A549 (cell line): ENCODE data around the gene SMIM10L2A.

Source experiments
- CTCF ChIP-seq: fragments of >200 bp; sonication (Bioruptor Twin); formaldehyde crosslinking; IDR thresholded peaks from 3 replicates; pipeline ENCODE4 v1.5.1; 2016
- FOSL2 ChIP-seq, 2 experiments: fragments of 450-650 bp in 1 of 2; fragments of >200 bp in 1 of 2; sonication (Bioruptor Twin) in 1 of 2; formaldehyde crosslinking; IDR thresholded peaks; 2 replicates each; pipeline versions ENCODE4 v1.5.0 to v1.6.1; 2016 to 2020; ENCODE audit warnings: mild to moderate bottlenecking in 1 of 2, moderate library complexity in 1 of 2
- JUNB ChIP-seq: fragments of >200 bp; sonication (Bioruptor Twin); formaldehyde crosslinking; IDR thresholded peaks from 2 replicates; pipeline ENCODE4 v1.6.1; 2016
- MAX ChIP-seq: IDR thresholded peaks from 2 replicates; pipeline ENCODE4 v1.6.1; 2012
- MYC ChIP-seq: IDR thresholded peaks from 2 replicates; pipeline ENCODE4 v1.6.1; 2012; ENCODE audit warnings: mild to moderate bottlenecking, inconsistent platforms, low read length, improper control_type of control experiment, borderline replicate concordance
- RFX5 ChIP-seq: fragments of 450-650 bp; IDR thresholded peaks from 2 replicates; pipeline ENCODE4 v1.7.1; 2014; ENCODE audit warnings: antibody characterized with exemption, mild to moderate bottlenecking, moderate library complexity
- USF2 ChIP-seq: fragments of 450-650 bp; IDR thresholded peaks from 2 replicates; pipeline ENCODE4 v1.6.1; 2014; ENCODE audit warnings: antibody characterized with exemption

- no peak for TF ChIP-seq USF2
- TF ChIP-seq FOSL2 (IDR thresholded peaks at IDR 0.05) = no peak
- TF ChIP-seq FOSL2 (CRISPR knock-in tag; IDR thresholded peaks at IDR 0.05) = no peak
- TF ChIP-seq MAX = no peak
- TF ChIP-seq RFX5 = no peak
- TF ChIP-seq MYC = no peak
- TF ChIP-seq JUNB = no peak
- TF ChIP-seq CTCF = no peak
These were observed 25.6 kb upstream of the SMIM10L2A start for GRCh38 chrX:135396109-135396508.
